ENCODE measurements around the gene SUGCT. TPM values are rescaled to one million over a fixed set of nuclear protein-coding genes. Genes with fewer than 3 reads are reported as not detected.

SUGCT gene
- polyA plus RNA-seq, 1 of the 3 experiments (the other 2 are of a cell fraction), result 53.7 TPM

DNA sequence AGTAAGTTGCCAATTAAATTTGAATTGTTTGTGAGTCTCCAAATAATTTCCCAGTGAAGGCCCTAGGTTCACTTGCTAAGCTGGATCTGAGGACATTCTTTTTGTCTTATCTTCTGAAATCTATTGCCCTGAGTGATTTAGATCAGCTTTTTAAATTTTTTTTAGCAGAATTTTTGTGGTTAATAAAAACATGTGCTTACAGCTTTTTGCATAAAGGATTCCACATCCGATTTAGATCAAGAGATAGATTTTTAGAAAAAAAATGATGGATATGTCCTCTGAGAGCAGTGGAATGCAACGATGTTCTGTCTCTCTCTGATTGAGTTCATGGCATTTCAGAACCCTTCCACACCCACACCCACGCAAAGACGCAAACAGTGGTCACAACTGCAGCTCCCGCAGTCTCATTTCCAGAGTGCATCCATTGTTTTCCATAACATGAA, 358.8 kb downstream of the SUGCT start:
- Histone ChIP-seq H3K4me2 (peak overlapping the region; percentile 27), H4K20me1 (ENCODE audit: insufficient read depth) (no peaks in the 10 kb centered on the region), H3K9me3 (peaks cover 13% of the 10 kb centered on the region), H3K4me3 (ENCODE audit: low read depth in 2 of 2, low read length in 1 of 2) (no peak overlapping the region), H3K36me3 (replicated peaks in 1 of 2; ENCODE audit: control insufficient read depth in 1 of 2, insufficient read depth in 2 of 2, low read length in 1 of 2) (peaks cover 30 to 68% of the 10 kb centered on the region in 2 experiments), H3K9me2 (no peaks in the 10 kb centered on the region), H3K4me1 (ENCODE audit: control insufficient read depth in 1 of 2, insufficient read depth in 2 of 2, low read depth in 1 of 2, low read length in 1 of 2) (peaks cover 7 to 20% of the 10 kb centered on the region in 2 experiments), H3K27ac (ENCODE audit: low read depth in 2 of 2, low read length in 1 of 2) (peak overlapping the region; percentile 88 to 97), H3K9ac (peak overlapping the region; percentile 42; the same call in 1 of the 2 replicates), H3K27me3 (ENCODE audit: insufficient read depth) (no peaks in the 10 kb centered on the region), H3K79me2 (ENCODE audit: insufficient read depth) (peaks cover 87% of the 10 kb centered on the region), H3F3A (replicated peaks; ENCODE audit: insufficient read depth) (peaks cover 78% of the 10 kb centered on the region), H2AFZ (ENCODE audit: low read depth) (no peak overlapping the region)
- WGBS (ENCODE audit: low lambda C conversion rate), result 18% methylated on average over 5 of the region's 5 CpGs
- CTCF ChIA-PET, result interaction anchor here (0.7 to 1.4 kb wide), 6 partner anchors 10 to 1211 kb away, joined by 3 to 4 read pairs (median 3); no protein-coding TSS in a partner anchor
- no peak for DNase-seq
- POLR2A ChIA-PET, result no interaction called here
- peak; percentile 95 for TF ChIP-seq MEF2A (IDR thresholded peaks at IDR 0.05; ENCODE audit: borderline replicate concordance, low read depth)
- no peak for TF ChIP-seq EZH2phosphoT487 (IDR thresholded peaks at IDR 0.05; ENCODE audit: borderline replicate concordance, low read depth)
- peak; percentile 97 for TF ChIP-seq NFIC (IDR thresholded peaks at IDR 0.05; ENCODE audit: borderline replicate concordance)
- no peak for TF ChIP-seq RCOR1 (IDR thresholded peaks at IDR 0.05; ENCODE audit: low read length)
- TF ChIP-seq, protein P1, sequence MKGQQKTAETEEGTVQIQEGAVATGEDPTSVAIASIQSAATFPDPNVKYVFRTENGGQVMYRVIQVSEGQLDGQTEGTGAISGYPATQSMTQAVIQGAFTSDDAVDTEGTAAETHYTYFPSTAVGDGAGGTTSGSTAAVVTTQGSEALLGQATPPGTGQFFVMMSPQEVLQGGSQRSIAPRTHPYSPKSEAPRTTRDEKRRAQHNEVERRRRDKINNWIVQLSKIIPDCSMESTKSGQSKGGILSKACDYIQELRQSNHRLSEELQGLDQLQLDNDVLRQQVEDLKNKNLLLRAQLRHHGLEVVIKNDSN (IDR thresholded peaks at IDR 0.05; ENCODE audit: borderline replicate concordance, low read depth), result peak; percentile 56; the same call in 1 of the 2 replicates
- no peak for TF ChIP-seq RFX5 (IDR thresholded peaks at IDR 0.05; ENCODE audit: low read length)
- no peak for TF ChIP-seq NRF1 (IDR thresholded peaks at IDR 0.05; ENCODE audit: low read depth, low read length)
- TF ChIP-seq TEAD4 (IDR thresholded peaks at IDR 0.05; ENCODE audit: borderline replicate concordance, insufficient read depth), result peak; percentile 100
- TF ChIP-seq EP300 (IDR thresholded peaks at IDR 0.05; ENCODE audit: borderline replicate concordance in 1 of 2, low read depth in 1 of 2, low read length in 1 of 2), result peak; percentile 95 to 100
- no peak for TF ChIP-seq MXI1 (IDR thresholded peaks at IDR 0.05; ENCODE audit: low read depth, low read length)
- TF ChIP-seq, protein P2, sequence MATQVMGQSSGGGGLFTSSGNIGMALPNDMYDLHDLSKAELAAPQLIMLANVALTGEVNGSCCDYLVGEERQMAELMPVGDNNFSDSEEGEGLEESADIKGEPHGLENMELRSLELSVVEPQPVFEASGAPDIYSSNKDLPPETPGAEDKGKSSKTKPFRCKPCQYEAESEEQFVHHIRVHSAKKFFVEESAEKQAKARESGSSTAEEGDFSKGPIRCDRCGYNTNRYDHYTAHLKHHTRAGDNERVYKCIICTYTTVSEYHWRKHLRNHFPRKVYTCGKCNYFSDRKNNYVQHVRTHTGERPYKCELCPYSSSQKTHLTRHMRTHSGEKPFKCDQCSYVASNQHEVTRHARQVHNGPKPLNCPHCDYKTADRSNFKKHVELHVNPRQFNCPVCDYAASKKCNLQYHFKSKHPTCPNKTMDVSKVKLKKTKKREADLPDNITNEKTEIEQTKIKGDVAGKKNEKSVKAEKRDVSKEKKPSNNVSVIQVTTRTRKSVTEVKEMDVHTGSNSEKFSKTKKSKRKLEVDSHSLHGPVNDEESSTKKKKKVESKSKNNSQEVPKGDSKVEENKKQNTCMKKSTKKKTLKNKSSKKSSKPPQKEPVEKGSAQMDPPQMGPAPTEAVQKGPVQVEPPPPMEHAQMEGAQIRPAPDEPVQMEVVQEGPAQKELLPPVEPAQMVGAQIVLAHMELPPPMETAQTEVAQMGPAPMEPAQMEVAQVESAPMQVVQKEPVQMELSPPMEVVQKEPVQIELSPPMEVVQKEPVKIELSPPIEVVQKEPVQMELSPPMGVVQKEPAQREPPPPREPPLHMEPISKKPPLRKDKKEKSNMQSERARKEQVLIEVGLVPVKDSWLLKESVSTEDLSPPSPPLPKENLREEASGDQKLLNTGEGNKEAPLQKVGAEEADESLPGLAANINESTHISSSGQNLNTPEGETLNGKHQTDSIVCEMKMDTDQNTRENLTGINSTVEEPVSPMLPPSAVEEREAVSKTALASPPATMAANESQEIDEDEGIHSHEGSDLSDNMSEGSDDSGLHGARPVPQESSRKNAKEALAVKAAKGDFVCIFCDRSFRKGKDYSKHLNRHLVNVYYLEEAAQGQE (IDR thresholded peaks at IDR 0.05; ENCODE audit: low read depth, low read length), result peak; percentile 51
- TF ChIP-seq POLR2AphosphoS5 (IDR thresholded peaks at IDR 0.05; ENCODE audit: low read depth, low read length), result peak; percentile 94; the same call in 1 of the 2 replicates
- TF ChIP-seq TAF1 (IDR thresholded peaks at IDR 0.05; ENCODE audit: borderline replicate concordance, low read depth, low read length), result peak; percentile 64; the same call in 1 of the 2 replicates
- TF ChIP-seq, protein P3, sequence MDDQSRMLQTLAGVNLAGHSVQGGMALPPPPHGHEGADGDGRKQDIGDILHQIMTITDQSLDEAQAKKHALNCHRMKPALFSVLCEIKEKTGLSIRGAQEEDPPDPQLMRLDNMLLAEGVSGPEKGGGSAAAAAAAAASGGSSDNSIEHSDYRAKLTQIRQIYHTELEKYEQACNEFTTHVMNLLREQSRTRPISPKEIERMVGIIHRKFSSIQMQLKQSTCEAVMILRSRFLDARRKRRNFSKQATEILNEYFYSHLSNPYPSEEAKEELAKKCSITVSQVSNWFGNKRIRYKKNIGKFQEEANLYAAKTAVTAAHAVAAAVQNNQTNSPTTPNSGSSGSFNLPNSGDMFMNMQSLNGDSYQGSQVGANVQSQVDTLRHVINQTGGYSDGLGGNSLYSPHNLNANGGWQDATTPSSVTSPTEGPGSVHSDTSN (IDR thresholded peaks at IDR 0.05), result peak; percentile 99
- TF ChIP-seq, protein P4, sequence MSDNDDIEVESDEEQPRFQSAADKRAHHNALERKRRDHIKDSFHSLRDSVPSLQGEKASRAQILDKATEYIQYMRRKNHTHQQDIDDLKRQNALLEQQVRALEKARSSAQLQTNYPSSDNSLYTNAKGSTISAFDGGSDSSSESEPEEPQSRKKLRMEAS (IDR thresholded peaks at IDR 0.05; ENCODE audit: low read depth), result peak; percentile 86
- TF ChIP-seq GABPA (IDR thresholded peaks at IDR 0.05; ENCODE audit: low read depth), result no peak
- peak; percentile 100 for TF ChIP-seq TCF12 (IDR thresholded peaks at IDR 0.05)
- TF ChIP-seq RXRA (IDR thresholded peaks at IDR 0.05; ENCODE audit: borderline replicate concordance, low read depth), result peak; percentile 99
- TF ChIP-seq RAD21 (IDR thresholded peaks at IDR 0.05; ENCODE audit: low read length), result peak; percentile 15
- peak; percentile 43; the same call in 1 of the 2 replicates for TF ChIP-seq ELF1 (IDR thresholded peaks at IDR 0.05)
- TF ChIP-seq, protein P5, sequence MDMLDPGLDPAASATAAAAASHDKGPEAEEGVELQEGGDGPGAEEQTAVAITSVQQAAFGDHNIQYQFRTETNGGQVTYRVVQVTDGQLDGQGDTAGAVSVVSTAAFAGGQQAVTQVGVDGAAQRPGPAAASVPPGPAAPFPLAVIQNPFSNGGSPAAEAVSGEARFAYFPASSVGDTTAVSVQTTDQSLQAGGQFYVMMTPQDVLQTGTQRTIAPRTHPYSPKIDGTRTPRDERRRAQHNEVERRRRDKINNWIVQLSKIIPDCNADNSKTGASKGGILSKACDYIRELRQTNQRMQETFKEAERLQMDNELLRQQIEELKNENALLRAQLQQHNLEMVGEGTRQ (IDR thresholded peaks at IDR 0.05; ENCODE audit: borderline replicate concordance, low read depth, low read length), result no peak
- TF ChIP-seq SIN3A (IDR thresholded peaks at IDR 0.05; ENCODE audit: borderline replicate concordance, low read depth, low read length), result peak; percentile 85; the same call in 1 of the 2 replicates
- TF ChIP-seq FOXJ3 (CRISPR knock-in tag; IDR thresholded peaks at IDR 0.05), result no peak
- TF ChIP-seq CHD2 (IDR thresholded peaks at IDR 0.05; ENCODE audit: low read length, partially characterized antibody), result no peak
- peak; percentile 89 for TF ChIP-seq FOSL2 (IDR thresholded peaks at IDR 0.05; ENCODE audit: borderline replicate concordance, low read depth)
- TF ChIP-seq, protein P6, sequence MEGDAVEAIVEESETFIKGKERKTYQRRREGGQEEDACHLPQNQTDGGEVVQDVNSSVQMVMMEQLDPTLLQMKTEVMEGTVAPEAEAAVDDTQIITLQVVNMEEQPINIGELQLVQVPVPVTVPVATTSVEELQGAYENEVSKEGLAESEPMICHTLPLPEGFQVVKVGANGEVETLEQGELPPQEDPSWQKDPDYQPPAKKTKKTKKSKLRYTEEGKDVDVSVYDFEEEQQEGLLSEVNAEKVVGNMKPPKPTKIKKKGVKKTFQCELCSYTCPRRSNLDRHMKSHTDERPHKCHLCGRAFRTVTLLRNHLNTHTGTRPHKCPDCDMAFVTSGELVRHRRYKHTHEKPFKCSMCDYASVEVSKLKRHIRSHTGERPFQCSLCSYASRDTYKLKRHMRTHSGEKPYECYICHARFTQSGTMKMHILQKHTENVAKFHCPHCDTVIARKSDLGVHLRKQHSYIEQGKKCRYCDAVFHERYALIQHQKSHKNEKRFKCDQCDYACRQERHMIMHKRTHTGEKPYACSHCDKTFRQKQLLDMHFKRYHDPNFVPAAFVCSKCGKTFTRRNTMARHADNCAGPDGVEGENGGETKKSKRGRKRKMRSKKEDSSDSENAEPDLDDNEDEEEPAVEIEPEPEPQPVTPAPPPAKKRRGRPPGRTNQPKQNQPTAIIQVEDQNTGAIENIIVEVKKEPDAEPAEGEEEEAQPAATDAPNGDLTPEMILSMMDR (IDR thresholded peaks at IDR 0.05), result no peak

All from SK-N-SH (cell line).